Tibial nerve (tissue), 4 donors: ENCODE results near the gene CBFB. TPM values are rescaled to one million over a fixed set of nuclear protein-coding genes. Genes with fewer than 3 reads are reported as not detected.
A peak's percentile ranks its signal among the peaks of the same experiment; 100 is the strongest.

Experiments
- DNase-seq, 2 donors: peaks; one replicate each; pipeline ENCODE4 v3.0.0-alpha.2; 2019; ENCODE audit warnings: low spot score in 2 of 2
- H3K27ac ChIP-seq, 4 donors: fragments of 200-600 bp; sonication (generic) in 3 of 4; one replicate each; pipeline ENCODE4 v1.5.1; 2017 to 2019; ENCODE audit warnings: mild to moderate bottlenecking in 1 of 4
- H3K27me3 ChIP-seq, 2 donors: fragments of 200-600 bp; sonication (generic) in 1 of 2; one replicate each; pipeline versions ENCODE4 v1.5.1 to v1.6.0; 2017 to 2019
- H3K36me3 ChIP-seq, 3 donors: fragments of 200-600 bp; sonication (generic); one replicate each; pipeline ENCODE4 v1.5.1; 2018 to 2019
- H3K4me1 ChIP-seq, 4 donors: fragments of 200-600 bp; sonication (generic) in 3 of 4; one replicate each; pipeline ENCODE4 v1.5.1; 2017 to 2019
- H3K4me3 ChIP-seq, 4 donors: fragments of 200-600 bp; sonication (generic) in 3 of 4; one replicate each; pipeline ENCODE4 v1.5.1; 2017 to 2019; ENCODE audit warnings: mild to moderate bottlenecking in 1 of 4, moderate library complexity in 1 of 4
- H3K9me3 ChIP-seq, 4 donors: fragments of 200-600 bp; sonication (generic) in 3 of 4; one replicate each; pipeline ENCODE4 v1.5.1; 2017 to 2019
- EP300 ChIP-seq, 2 donors: sonication (generic); formaldehyde crosslinking; IDR thresholded peaks; one replicate each; pipeline ENCODE4 v1.6.1; 2017; ENCODE audit warnings: antibody characterized with exemption in 2 of 2, mild to moderate bottlenecking in 1 of 2
- POLR2A ChIP-seq, 2 donors: fragments of 450-650 bp; IDR thresholded peaks; one replicate each; pipeline ENCODE4 v1.6.1; 2017; ENCODE audit warnings: antibody characterized with exemption in 2 of 2, mild to moderate bottlenecking in 2 of 2, moderate library complexity in 2 of 2
- WGBS, 2 donors: methylation state at CpG; one replicate each; pipeline ENCODE4 v1.1.5; 2018; 5-methylcytosine and 5-hydroxymethylcytosine counted together
- total RNA-seq, 4 donors: library from RNA; depleted of rRNA; stranded (reverse); fragments of >200 nt; gene quantifications; one replicate each; pipeline ENCODE4 v1.1.0, GENCODE V29; 2016
- TF ChIP-seq, protein P1 (sequence below), 5 experiments: fragments of 200-600 bp in 3 of 5; fragments of 450-650 bp in 2 of 5; sonication (generic) in 3 of 5; IDR thresholded peaks; one replicate each; pipeline ENCODE4 v1.5.1; 2016 to 2019; ENCODE audit warnings: antibody characterized with exemption in 5 of 5, mild to moderate bottlenecking in 3 of 5, moderate library complexity in 2 of 5

The CBFB gene
- total RNA-seq, 4 donors from 2014 or later, result 46.7 to 70.5 (median 59.9) TPM

- Histone ChIP-seq H3K4me1 (peaks cover 0 to 8% (median 2%) of the 10 kb centered on the region in 4 donors), H3K36me3 (no peaks in the 10 kb centered on the region), H3K27me3 (no peaks in the 10 kb centered on the region), H3K9me3 (no peaks in the 10 kb centered on the region), H3K27ac (no peak overlapping the region), H3K4me3 (no peak overlapping the region)
- TF ChIP-seq EP300 (IDR thresholded peaks at IDR 0.05) (no peak), POLR2A (IDR thresholded peaks at IDR 0.05) (no peak)
- TF ChIP-seq, protein P1, sequence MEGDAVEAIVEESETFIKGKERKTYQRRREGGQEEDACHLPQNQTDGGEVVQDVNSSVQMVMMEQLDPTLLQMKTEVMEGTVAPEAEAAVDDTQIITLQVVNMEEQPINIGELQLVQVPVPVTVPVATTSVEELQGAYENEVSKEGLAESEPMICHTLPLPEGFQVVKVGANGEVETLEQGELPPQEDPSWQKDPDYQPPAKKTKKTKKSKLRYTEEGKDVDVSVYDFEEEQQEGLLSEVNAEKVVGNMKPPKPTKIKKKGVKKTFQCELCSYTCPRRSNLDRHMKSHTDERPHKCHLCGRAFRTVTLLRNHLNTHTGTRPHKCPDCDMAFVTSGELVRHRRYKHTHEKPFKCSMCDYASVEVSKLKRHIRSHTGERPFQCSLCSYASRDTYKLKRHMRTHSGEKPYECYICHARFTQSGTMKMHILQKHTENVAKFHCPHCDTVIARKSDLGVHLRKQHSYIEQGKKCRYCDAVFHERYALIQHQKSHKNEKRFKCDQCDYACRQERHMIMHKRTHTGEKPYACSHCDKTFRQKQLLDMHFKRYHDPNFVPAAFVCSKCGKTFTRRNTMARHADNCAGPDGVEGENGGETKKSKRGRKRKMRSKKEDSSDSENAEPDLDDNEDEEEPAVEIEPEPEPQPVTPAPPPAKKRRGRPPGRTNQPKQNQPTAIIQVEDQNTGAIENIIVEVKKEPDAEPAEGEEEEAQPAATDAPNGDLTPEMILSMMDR (IDR thresholded peaks at IDR 0.05), result no peak
- 71% methylated on average over 4 of the region's 4 CpGs for WGBS, 2 donors
- no peak for DNase-seq
Measured at GRCh38 chr16:67022531-67023214, 6.3 kb upstream of the CBFB start.

DNA sequence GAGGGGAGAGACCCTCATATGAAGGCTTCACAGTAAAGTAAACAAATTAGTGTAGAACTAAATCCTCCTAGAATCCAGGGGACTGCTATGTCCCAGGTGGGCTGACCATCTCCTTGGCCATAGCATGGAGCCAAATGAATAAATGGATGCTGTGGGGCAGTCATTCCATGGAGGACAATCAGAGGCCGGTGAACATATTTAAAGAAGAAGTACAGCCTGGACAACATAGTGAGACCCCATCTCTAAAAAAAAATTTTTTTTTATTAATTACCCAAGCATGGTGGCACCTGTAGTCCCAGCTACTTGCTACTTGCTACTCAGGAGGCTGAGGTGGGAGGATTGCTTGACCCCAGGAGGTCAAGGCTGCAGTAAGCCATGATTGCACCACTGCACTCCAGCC lies 5.3 kb upstream of the CBFB start:
- Histone ChIP-seq H3K36me3 (no peaks in the 10 kb centered on the region), H3K4me1 (peaks cover 0 to 18% (median 3%) of the 10 kb centered on the region in 4 donors), H3K27ac (no peak overlapping the region), H3K9me3 (no peaks in the 10 kb centered on the region), H3K4me3 (no peak overlapping the region), H3K27me3 (no peaks in the 10 kb centered on the region)
- no peak for DNase-seq
- TF ChIP-seq, protein P1 (IDR thresholded peaks at IDR 0.05), result no peak
- TF ChIP-seq POLR2A (IDR thresholded peaks at IDR 0.05) (no peak), EP300 (IDR thresholded peaks at IDR 0.05) (no peak)
- WGBS, 2 donors, result 89 to 90% methylated on average over 1 of the region's 1 CpG

- 29 to 34% methylated on average over 4 of the region's 4 CpGs for WGBS, 2 donors
- Histone ChIP-seq H3K9me3 (no peaks in the 10 kb centered on the region), H3K27me3 (no peaks in the 10 kb centered on the region), H3K4me3 (no peak overlapping the region), H3K36me3 (no peaks in the 10 kb centered on the region), H3K4me1 (peaks cover 0 to 18% (median 3%) of the 10 kb centered on the region in 4 donors), H3K27ac (peak overlapping the region in 3 of 4 donors; percentile 9 to 78 (median 55))
- TF ChIP-seq, protein P1 (IDR thresholded peaks at IDR 0.05), result no peak
- TF ChIP-seq POLR2A (IDR thresholded peaks at IDR 0.05) (no peak), EP300 (IDR thresholded peaks at IDR 0.05) (no peak)
- DNase-seq, result no peak
Measured at GRCh38 chr16:67024384-67025209, 4.4 kb upstream of the CBFB start.

- Histone ChIP-seq H3K27me3 (no peaks in the 10 kb centered on the region), H3K27ac (peak overlapping the region in 2 of 4 donors; percentile 55 to 78), H3K4me1 (peaks cover 0 to 18% (median 4%) of the 10 kb centered on the region in 4 donors), H3K9me3 (no peaks in the 10 kb centered on the region), H3K36me3 (no peaks in the 10 kb centered on the region), H3K4me3 (no peak overlapping the region)
- TF ChIP-seq POLR2A (IDR thresholded peaks at IDR 0.05), result no peak
- TF ChIP-seq EP300 (IDR thresholded peaks at IDR 0.05), result no peak
- TF ChIP-seq, protein P1 (IDR thresholded peaks at IDR 0.05), result no peak
- no peak for DNase-seq
Measured at GRCh38 chr16:67025210-67025550, 3.8 kb upstream of the CBFB start.

DNA sequence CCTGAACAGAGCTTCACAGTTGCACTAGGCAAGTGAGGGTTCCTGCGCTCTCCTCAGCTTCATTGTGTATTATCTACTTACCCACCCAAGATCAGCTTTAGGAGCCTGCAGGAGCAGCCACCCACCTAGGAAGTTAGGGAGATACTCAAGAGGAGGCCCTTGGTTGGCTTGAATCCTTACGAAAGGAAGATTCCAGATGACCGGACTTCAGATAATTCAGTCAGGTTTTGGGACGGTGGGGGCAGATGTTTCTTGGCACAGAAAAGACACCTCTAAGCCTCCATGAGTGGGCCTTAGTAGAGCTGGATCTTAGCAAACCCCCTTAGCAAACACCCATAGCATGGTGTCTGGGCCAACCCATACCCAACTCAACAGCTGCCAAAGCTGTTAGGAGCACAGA lies 2.4 kb upstream of the CBFB start:
- TF ChIP-seq EP300 (IDR thresholded peaks at IDR 0.05), result no peak
- TF ChIP-seq, protein P1 (IDR thresholded peaks at IDR 0.05), result no peak
- TF ChIP-seq POLR2A (IDR thresholded peaks at IDR 0.05), result no peak
- Histone ChIP-seq H3K4me3 (no peak overlapping the region), H3K27me3 (no peaks in the 10 kb centered on the region), H3K36me3 (no peaks in the 10 kb centered on the region), H3K4me1 (peaks cover 0 to 32% (median 15%) of the 10 kb centered on the region in 4 donors), H3K27ac (no peak overlapping the region), H3K9me3 (no peaks in the 10 kb centered on the region)
- 93 to 95% methylated on average over 4 of the region's 4 CpGs for WGBS, 2 donors
- DNase-seq, result no peak
